ENCODE results near the gene HAX1.
A peak's percentile ranks its signal among the peaks of the same experiment; 100 is the strongest.
"Not testable (repeated sequence)": the region's sequence is repeated elsewhere in the genome, so short reads cannot be mapped to it uniquely, and the experiment has no call there.

HAX1 gene

GRCh38 chr1:154288661-154289060 lies 16.2 kb downstream of the HAX1 start:
- no peak for DNase-seq

DNA sequence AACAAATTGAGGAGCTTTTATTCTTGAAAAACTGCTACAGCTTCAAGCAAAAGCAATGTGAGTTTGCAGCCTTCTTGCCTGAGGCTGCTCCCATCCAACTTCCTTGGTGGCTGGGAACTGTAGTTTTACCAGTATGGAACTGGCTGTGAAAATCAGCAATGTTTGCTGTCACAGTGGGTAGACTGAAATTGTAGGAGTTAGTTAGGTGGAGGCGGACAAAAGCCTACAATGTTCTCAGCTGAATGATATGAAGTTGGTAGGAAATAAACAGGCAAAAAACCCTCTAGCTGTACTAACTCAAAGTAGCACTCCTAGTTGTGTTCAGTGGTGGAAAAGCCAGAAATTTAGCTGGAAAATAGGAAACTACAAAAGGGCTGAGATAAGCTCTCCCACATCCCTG lies 18.5 kb downstream of the HAX1 start:
- no peak for DNase-seq

GRCh38 chr1:154295408-154296235 lies 23.2 kb downstream of the HAX1 start:
- no peak for DNase-seq

GRCh38 chr1:154301582-154301981 lies 29.2 kb downstream of the HAX1 start:
- no peak for DNase-seq

DNA sequence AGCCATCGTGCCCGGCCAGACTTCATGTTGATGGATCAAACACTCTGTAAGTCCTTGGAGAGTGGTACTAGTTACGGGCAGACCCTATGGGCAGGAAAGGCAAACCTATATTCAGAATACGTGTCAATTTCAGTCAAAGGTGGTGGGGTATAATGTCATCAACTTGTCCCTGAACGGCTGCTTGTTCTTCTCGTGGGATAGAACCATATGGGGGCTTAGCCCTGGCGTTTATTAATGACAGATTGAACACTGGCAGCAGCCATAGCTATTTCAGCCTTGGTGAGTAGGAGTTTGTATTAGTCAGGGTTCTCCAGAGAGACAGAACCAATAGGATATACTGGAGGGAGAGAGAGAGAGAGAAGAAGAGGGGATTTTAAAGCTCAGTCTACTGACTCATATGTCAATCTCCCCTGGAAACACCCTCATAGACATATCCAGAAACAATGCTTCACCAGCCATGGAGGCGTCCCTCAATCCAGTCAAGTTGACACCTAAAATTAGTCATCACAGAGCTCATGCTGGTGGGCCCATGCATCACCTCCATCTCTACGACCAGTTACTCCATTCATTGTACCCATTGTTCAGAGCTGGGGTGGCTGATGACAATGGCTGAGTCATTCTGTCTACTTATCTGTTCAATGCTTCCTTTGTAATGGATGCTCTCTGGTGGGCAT lies 32.4 kb downstream of the HAX1 start:
- no peak for DNase-seq

DNA sequence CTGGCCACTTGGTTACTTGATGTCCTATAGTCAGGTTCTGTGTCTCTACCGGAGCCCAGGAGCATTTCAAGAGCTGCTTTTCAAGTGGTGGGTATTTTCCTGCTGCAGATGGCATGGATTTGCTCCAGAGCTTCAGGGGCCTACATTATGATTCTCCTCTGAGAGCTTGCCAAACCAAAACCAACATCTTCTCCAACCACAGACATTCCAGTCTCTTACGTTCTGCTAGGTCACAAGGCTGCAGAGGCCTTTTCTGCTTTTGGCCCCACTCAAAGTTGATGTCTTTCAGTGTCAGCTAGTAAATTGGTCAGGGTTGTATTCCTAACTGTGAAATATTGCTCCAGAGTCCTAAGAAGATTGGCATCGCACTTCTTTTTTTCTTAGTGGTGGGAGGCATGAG lies 33.7 kb downstream of the HAX1 start:
- DNase-seq, result peak; percentile 45

DNA sequence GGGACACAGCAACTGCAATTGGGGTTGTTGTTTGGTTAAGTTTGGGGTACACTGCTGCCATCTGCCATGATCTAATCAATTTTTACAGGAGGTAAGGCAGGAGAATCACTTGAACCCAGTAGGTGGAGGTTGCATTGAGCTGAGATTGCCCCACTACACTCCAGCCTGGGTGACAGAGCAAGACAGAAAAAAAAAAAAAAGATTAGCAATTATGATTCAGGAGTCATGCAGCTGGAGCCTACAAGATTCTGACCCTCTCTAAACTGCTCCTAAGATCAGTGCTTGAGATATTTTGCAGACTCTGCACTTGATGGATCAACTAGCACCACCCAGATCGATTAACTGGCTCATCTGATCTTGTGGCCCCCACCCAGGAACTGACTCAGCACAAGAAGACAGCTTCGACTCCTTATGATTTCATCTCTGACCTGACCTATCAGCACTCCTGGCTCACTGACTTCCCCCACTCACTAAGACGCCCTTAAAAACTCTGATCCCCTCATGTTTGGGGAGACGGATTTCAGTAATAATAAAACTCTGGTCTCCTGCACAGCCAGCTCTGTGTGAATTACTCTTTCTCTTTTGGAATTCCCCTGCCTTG lies 35.3 kb downstream of the HAX1 start:
- DNase-seq, result not testable (repeated sequence)

- DNase-seq, result not testable (repeated sequence)
Observed at GRCh38 chr1:154309136-154309535, 36.7 kb downstream of the HAX1 start.

DNA sequence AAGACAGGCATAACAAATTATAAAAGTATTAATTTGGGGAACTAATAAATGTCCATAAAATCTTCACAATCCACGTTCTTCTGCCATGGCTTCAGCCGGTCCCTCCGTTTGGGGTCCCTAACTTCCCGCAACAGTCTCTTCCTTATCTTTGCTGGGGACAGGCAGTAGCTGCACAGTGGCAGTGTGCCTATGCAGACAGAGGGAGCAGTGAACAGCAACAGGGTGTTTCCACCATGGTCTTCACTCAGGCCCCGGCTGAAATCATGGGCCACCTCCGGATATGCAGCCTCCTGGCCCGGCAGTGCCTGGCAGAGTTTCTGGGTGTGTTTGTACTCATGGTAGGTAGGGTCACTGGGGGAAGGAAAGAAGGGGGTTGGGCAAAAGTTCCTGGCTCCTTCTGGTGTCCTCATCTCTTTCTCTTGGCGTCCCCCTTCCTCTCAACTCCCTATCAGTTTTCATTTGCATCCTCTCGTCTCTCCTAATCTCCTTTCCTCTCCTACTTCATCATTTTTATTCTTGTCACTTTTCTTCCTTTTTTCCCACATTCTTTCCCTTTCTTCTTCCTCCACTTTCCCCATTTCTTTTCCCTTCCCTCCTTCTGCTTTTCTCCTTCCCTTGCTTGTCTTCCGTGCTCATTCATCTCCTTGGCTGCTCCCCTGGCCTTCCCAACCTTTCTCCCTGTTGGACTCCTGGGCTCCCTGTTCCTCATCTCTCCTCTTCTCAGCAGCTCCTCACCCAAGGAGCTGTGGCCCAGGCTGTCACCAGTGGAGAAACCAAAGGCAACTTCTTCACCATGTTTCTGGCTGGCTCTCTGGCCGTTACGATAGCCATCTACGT lies 40.0 kb downstream of the HAX1 start:
- DNase-seq, result not testable (repeated sequence)

DNA sequence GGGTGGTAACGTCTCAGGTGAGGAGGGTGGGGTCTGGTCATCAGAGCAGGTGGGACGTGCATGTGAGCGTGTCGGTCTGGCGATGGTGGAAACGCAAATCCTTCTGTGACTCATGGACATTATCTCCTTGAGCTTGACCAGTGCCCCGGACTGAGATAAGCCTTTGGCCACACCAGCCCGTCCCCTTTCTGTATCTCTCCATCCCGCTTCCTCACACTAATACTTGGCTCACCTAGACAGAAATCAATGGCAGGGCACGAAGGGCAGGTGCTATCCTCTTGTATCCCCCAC lies 40.6 kb downstream of the HAX1 start:
- no peak for DNase-seq

- DNase-seq, result not testable (repeated sequence)
Observed at GRCh38 chr1:154314226-154314625, 41.8 kb downstream of the HAX1 start.

DNA sequence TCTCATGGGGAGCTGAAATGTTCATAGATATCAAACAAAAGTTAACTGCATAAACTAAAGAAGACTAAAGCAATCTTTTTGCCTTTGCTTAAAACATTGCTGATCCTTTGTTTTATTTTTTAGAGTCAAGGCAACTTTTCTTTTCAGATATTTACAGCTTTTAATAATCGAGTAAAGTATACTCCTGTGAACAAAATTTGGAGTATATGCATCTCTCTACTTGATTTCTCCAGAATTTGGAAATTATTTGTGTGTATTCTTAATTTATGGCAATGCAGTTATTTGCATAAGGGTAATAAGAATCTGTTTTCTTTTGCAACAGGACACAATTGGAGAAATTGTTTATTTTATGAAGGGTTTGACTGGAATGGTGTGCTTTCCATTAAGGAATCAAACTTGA lies 44.3 kb downstream of the HAX1 start:
- no peak for DNase-seq

DNA sequence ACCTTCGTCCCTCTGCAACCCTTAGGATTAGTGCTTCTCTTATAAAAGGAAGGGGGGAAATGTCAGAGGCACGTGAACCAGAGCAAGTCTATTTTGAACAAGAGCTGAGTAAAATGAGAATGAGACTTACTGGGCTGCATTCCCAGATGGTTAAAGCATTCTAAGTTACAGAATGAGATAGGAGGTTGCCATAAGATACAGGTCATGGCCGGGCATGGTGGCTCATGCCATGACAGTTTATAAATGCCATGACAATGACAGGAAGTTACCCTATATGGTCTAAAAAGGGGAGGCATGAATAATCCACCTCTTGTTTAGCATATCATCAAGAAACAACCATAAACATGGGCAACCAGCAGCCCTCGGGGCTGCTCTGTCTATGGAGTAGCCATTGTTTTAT lies 46.0 kb downstream of the HAX1 start:
- DNase-seq, result no peak

DNA sequence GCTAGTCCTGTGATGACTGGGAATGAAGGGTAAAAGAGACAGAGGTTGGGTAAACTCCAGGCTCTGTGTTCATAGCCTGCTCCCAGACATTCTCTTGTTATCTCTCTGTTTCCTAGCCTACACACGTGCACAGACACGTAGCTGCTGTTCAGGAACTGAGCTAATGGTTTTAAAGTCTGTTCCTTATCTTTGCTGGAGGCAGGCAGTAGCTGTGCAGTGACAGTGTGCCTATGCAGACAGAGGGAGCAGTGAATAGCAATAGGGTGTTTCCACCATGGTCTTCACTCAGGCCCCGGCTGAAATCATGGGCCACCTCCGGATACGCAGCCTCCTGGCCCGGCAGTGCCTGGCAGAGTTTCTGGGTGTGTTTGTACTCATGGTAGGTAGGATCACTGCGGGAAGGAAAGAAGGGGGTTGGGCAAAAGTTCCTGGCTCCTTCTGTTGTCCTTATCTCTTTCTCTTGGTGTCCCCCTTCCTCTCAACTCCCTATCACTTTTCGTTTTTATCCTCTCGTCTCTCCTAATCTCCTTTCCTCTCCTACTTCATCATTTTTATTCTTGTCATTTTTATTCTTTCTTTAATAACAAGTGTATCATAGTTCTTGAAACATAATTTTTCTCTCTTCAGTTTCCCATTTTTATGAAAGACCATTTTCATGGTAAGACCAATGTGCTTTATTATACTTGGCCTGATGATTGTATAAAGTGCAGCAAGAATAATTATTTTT lies 48.6 kb downstream of the HAX1 start, which contains the start of gene AQP10:
AQP10 (plus strand) TSS at position 212 of the 727 bp plus-strand sequence; CDS start at position 275, 63 bp downstream.
- no peak for DNase-seq

DNA sequence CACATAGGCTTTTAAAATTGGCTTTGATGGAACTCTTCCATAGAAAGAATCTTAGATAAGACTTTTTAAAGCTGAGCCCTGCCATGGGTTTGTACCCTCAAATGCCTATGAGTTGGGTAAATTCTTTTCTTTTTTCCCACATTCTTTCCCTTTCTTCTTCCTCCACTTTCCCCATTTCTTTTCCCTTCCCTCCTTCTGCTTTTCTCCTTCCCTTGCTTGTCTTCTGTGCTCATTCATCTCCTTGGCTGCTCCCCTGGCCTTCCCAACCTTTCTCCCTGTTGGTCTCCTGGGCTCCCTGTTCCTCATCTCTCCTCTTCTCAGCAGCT lies 49.1 kb downstream of the HAX1 start:
- not testable (repeated sequence) for DNase-seq

- no peak for DNase-seq
Observed at GRCh38 chr1:154323493-154323892, 51.1 kb downstream of the HAX1 start.

DNA sequence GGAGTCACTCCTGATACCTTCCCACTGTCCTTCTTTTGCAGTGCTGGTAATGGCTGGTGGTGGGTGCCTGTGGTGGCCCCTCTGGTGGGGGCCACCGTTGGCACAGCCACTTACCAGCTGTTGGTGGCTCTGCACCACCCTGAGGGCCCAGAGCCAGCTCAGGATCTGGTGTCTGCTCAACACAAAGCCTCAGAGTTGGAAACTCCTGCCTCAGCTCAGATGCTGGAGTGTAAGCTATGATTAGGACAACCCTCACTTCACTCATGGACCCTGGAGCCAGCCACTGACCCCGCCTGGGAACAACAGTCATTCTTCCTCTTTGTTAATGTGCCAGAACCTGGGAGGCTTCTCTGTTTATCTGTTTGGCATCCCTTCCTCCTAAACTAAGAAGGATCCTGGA lies 51.8 kb downstream of the HAX1 start:
- peak; percentile 49 for DNase-seq

GRCh38 chr1:154324669-154325582 lies 52.5 kb downstream of the HAX1 start, which contains the start of gene ATP8B2:
TSS of gene ATP8B2 (plus strand) at chr1:154325525. CDS start at chr1:154328142, 2,617 bp downstream.
- peak; percentile 92 for DNase-seq

All from femur (tissue), 1 donor.